A549 (cell line): ENCODE measurements around the gene D2HGDH. TPM values are rescaled to one million over a fixed set of nuclear protein-coding genes. Genes with fewer than 3 reads are reported as not detected.

Source experiments
- ATAC-seq, 2 experiments: fragments of 200-7000 bp in 1 of 2; fragments of >200 bp in 1 of 2; cut with Nextera tagmentation in 1 of 2; cut with Tn5 transposase in 1 of 2; 3 replicates each; pipeline versions ENCODE4 v1.8.0 to v1.9.1; 2018 to 2020; ENCODE audit warnings: mild to moderate bottlenecking in 1 of 2, moderate library complexity in 1 of 2
- CTCF ChIA-PET: fragments of 300-600 bp; sonication (Branson Sonifier 250); formaldehyde crosslinking; extraction: SDS; loops from one replicate; lab custom pipeline; 2021; ENCODE audit warnings: antibody characterized with exemption, inconsistent platforms; lab: Yijun Ruan, JAX
- POLR2A ChIA-PET: fragments of 350-600 bp; formaldehyde crosslinking; extraction: SDS; loops from one replicate; lab custom pipeline; 2021; ENCODE audit warnings: antibody characterized with exemption, inconsistent platforms; lab: Yijun Ruan, JAX
- DNase-seq, 2 experiments: peaks; one replicate each; pipeline versions ENCODE4 v3.0.0 to v3.0.0-alpha.2; 2011 to 2016; ENCODE audit warnings: low read depth in 1 of 2, low spot score in 1 of 2
- FAIRE-seq: peaks from 2 replicates; lab custom pipeline; 2011; peaks lifted over from hg19 to GRCh38; lab: Jason Lieb, UNC
- H3K27ac ChIP-seq, 2 experiments: fragments of >200 bp; sonication (Bioruptor Twin); formaldehyde crosslinking; 3 replicates each; pipeline ENCODE4 v1.5.1; 2016 to 2017
- H3K4me1 ChIP-seq: fragments of >200 bp; sonication (Bioruptor Twin); formaldehyde crosslinking; 3 replicates; pipeline ENCODE4 v1.6.1; 2016
- H3K4me2 ChIP-seq: fragments of >200 bp; sonication (Bioruptor Twin); formaldehyde crosslinking; 3 replicates; pipeline ENCODE4 v1.6.1; 2016
- H3K4me3 ChIP-seq: fragments of >200 bp; sonication (Bioruptor Twin); formaldehyde crosslinking; 3 replicates; pipeline ENCODE4 v1.5.1; 2016
- H3K9me3 ChIP-seq: fragments of >200 bp; sonication (Bioruptor Twin); formaldehyde crosslinking; 3 replicates; pipeline ENCODE4 v1.6.1; 2016
- BCL3 ChIP-seq: fragments of >200 bp; sonication (Bioruptor Twin); formaldehyde crosslinking; IDR thresholded peaks from 3 replicates; pipeline ENCODE4 v1.6.1; 2016
- BHLHE40 ChIP-seq: IDR thresholded peaks from 2 replicates; pipeline ENCODE4 v1.6.1; 2012; ENCODE audit warnings: low read depth, low read length, inconsistent platforms
- CEBPB ChIP-seq, 2 experiments: fragments of >200 bp in 1 of 2; sonication (Bioruptor Twin) in 1 of 2; formaldehyde crosslinking in 1 of 2; IDR thresholded peaks; 2 replicates each; pipeline ENCODE4 v1.6.1; 2012 to 2016
- CHD4 ChIP-seq: fragments of 200-600 bp; sonication (generic); IDR thresholded peaks from 2 replicates; pipeline ENCODE4 v1.6.1; 2016; ENCODE audit warnings: antibody characterized with exemption, mild to moderate bottlenecking, borderline replicate concordance
- CTCF ChIP-seq: fragments of >200 bp; sonication (Bioruptor Twin); formaldehyde crosslinking; IDR thresholded peaks from 3 replicates; pipeline ENCODE4 v1.5.1; 2016
- E2F6 ChIP-seq: IDR thresholded peaks from 2 replicates; pipeline ENCODE4 v1.6.1; 2012; ENCODE audit warnings: low read depth, borderline replicate concordance
- EHF ChIP-seq: fragments of 250-450 bp; sonication (Bioruptor Pico); IDR thresholded peaks from 2 replicates; pipeline ENCODE4 v1.5.0; 2020; ENCODE audit warnings: mild to moderate bottlenecking
- ESRRA ChIP-seq: fragments of 150-350 bp; IDR thresholded peaks from 2 replicates; pipeline ENCODE4 v1.6.1; 2014; ENCODE audit warnings: mild to moderate bottlenecking, low read length, borderline replicate concordance
- FOSB ChIP-seq: fragments of 250-450 bp; sonication (Bioruptor Pico); IDR thresholded peaks from 2 replicates; pipeline ENCODE4 v1.5.0; 2020; ENCODE audit warnings: mild to moderate bottlenecking, moderate library complexity
- FOXS1 ChIP-seq: fragments of 250-450 bp; sonication (Bioruptor Pico); IDR thresholded peaks from 2 replicates; pipeline ENCODE4 v1.5.0; 2020; ENCODE audit warnings: mild to moderate bottlenecking, moderate library complexity
- HOXB5 ChIP-seq: fragments of 250-450 bp; sonication (Bioruptor Pico); IDR thresholded peaks from 2 replicates; pipeline ENCODE4 v1.5.0; 2020; ENCODE audit warnings: mild to moderate bottlenecking, moderate library complexity
- JUNB ChIP-seq: fragments of >200 bp; sonication (Bioruptor Twin); formaldehyde crosslinking; IDR thresholded peaks from 2 replicates; pipeline ENCODE4 v1.6.1; 2016
- KDM1A ChIP-seq: fragments of 200-600 bp; sonication (generic); IDR thresholded peaks from 2 replicates; pipeline ENCODE4 v1.6.1; 2016; ENCODE audit warnings: low read depth, mild to moderate bottlenecking
- MAX ChIP-seq: IDR thresholded peaks from 2 replicates; pipeline ENCODE4 v1.6.1; 2012
- PHF8 ChIP-seq: fragments of 200-600 bp; sonication (generic); IDR thresholded peaks from 2 replicates; pipeline ENCODE4 v1.6.1; 2016; ENCODE audit warnings: low read depth, mild to moderate bottlenecking, antibody characterized with exemption, moderate library complexity, borderline replicate concordance
- POLR2A ChIP-seq: IDR thresholded peaks from 2 replicates; pipeline ENCODE4 v1.6.1; 2012; ENCODE audit warnings: mild to moderate bottlenecking, low read length
- RAD21 ChIP-seq, 2 experiments: fragments of >200 bp in 1 of 2; sonication (Bioruptor Twin) in 1 of 2; formaldehyde crosslinking in 1 of 2; IDR thresholded peaks in 1 of 2; conservative IDR thresholded peaks in 1 of 2; 2 replicates in 1 of 2; 3 replicates in 1 of 2; pipeline ENCODE4 v1.6.1; 2012 to 2018; ENCODE audit warnings: inconsistent platforms in 1 of 2
- RCOR1 ChIP-seq: fragments of 150-350 bp; IDR thresholded peaks from 2 replicates; pipeline ENCODE4 v1.6.1; 2014; ENCODE audit warnings: antibody characterized with exemption, low read length, low read depth
- RFX5 ChIP-seq: fragments of 450-650 bp; IDR thresholded peaks from 2 replicates; pipeline ENCODE4 v1.7.1; 2014; ENCODE audit warnings: antibody characterized with exemption, mild to moderate bottlenecking, moderate library complexity
- SMC3 ChIP-seq: fragments of >200 bp; sonication (Bioruptor Twin); formaldehyde crosslinking; IDR thresholded peaks from 3 replicates; pipeline ENCODE4 v1.6.1; 2018; ENCODE audit warnings: inconsistent platforms
- TFCP2L1 ChIP-seq: fragments of 250-450 bp; sonication (Bioruptor Pico); IDR thresholded peaks from 2 replicates; pipeline ENCODE4 v1.5.0; 2021; ENCODE audit warnings: mild to moderate bottlenecking
- WGBS: methylation state at CpG from one replicate; pipeline ENCODE4 v1.1.6; 2017; ENCODE audit errors: missing lambda C conversion rate; 5-methylcytosine and 5-hydroxymethylcytosine counted together
- polyA plus RNA-seq, 4 experiments: library from polyadenylated mRNA; depleted of rRNA in 3 of 4; stranded (reverse); fragments of >200 nt; fragmentation: RNase III in 1 of 4; extraction: RNeasy Plus Mini Kit Qiagen cat#74134 plus additional on column Dnase treatment in 1 of 4; gene quantifications; 2 replicates in 3 of 4; 3 replicates in 1 of 4; pipeline ENCODE4 v1.2.3, GENCODE V29; 2011 to 2017
- TF ChIP-seq, protein P1 (sequence below): fragments of 150-350 bp; IDR thresholded peaks from 2 replicates; pipeline ENCODE4 v1.6.1; 2014; ENCODE audit warnings: low read depth, mild to moderate bottlenecking, low read length
- TF ChIP-seq, protein P2 (sequence below): fragments of 450-650 bp; IDR thresholded peaks from 2 replicates; pipeline ENCODE4 v1.6.1; 2014; ENCODE audit warnings: antibody characterized with exemption
- TF ChIP-seq, protein P3 (sequence below): fragments of 250-450 bp; sonication (Bioruptor Pico); IDR thresholded peaks from 2 replicates; pipeline ENCODE4 v1.5.0; 2020; ENCODE audit warnings: low read depth, mild to moderate bottlenecking, moderate library complexity

Gene D2HGDH
- polyA plus RNA-seq, 2 of the 4 experiments (the other 2 are of a cell fraction) = 6.5 to 18.5 TPM

DNA sequence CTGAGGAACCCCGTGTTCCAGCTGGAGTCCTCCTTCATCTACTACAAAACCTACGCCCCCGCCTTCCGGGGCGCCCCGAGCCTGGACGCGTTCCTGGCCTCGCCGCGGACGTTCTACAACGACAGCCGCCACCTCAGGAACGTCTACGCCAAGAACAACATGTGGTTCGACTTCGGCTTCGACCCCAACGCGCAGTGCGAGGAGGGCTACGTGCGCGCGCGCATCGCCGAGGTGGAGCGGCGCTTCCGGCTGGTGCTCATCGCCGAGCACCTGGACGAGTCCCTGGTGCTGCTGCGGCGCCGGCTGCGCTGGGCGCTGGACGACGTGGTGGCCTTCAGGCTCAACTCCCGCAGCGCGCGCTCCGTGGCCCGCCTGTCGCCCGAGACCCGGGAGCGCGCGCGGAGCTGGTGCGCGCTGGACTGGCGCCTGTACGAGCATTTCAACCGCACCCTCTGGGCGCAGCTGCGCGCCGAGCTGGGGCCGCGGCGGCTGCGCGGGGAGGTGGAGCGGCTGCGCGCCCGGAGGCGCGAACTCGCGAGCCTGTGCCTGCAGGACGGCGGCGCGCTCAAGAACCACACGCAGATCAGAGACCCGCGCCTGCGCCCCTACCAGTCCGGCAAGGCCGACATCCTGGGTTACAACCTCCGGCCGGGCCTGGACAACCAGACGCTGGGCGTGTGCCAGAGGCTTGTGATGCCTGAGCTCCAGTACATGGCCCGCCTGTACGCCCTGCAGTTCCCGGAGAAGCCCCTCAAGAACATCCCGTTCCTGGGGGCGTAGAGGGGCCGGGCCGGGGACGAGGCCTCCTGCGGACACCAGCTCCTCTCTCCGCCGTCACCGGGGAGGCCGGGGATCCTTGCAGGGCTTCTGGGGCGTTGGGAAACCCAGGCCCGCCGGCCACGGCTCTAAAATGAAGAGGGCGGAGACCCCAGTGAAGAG, 69.2 kb downstream of the D2HGDH start:
- no peak for FAIRE-seq
- DNase-seq = peak in 1 of 2 experiments; percentile 44
- ATAC-seq = peak; percentile 26 to 74; a peak in 4 of 6 replicates
- CTCF ChIA-PET = no interaction called here
- H3K27ac ChIP-seq = peak overlapping the region; percentile 5 to 59; a peak in 2 of 6 replicates
- WGBS = 35% methylated on average over 38 of the region's 109 CpGs
- POLR2A ChIA-PET = no interaction called here
- TF ChIP-seq BHLHE40 = no peak
- TF ChIP-seq MAX = peak; percentile 84
- no peak for TF ChIP-seq FOXS1
- TF ChIP-seq KDM1A = no peak
- TF ChIP-seq FOSB (CRISPR knock-in tag) = no peak
- TF ChIP-seq EHF (CRISPR knock-in tag) = no peak
- no peak for TF ChIP-seq SMC3
- peak; percentile 82 for TF ChIP-seq E2F6
- TF ChIP-seq, protein P1, sequence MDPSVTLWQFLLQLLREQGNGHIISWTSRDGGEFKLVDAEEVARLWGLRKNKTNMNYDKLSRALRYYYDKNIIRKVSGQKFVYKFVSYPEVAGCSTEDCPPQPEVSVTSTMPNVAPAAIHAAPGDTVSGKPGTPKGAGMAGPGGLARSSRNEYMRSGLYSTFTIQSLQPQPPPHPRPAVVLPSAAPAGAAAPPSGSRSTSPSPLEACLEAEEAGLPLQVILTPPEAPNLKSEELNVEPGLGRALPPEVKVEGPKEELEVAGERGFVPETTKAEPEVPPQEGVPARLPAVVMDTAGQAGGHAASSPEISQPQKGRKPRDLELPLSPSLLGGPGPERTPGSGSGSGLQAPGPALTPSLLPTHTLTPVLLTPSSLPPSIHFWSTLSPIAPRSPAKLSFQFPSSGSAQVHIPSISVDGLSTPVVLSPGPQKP = no peak
- H3K9me3 ChIP-seq = no peaks in the 10 kb centered on the region
- H3K4me3 ChIP-seq = peak overlapping the region; percentile 38
- peaks cover 18% of the 10 kb centered on the region for H3K4me1 ChIP-seq
- peak overlapping the region; percentile 74 for H3K4me2 ChIP-seq

DNA sequence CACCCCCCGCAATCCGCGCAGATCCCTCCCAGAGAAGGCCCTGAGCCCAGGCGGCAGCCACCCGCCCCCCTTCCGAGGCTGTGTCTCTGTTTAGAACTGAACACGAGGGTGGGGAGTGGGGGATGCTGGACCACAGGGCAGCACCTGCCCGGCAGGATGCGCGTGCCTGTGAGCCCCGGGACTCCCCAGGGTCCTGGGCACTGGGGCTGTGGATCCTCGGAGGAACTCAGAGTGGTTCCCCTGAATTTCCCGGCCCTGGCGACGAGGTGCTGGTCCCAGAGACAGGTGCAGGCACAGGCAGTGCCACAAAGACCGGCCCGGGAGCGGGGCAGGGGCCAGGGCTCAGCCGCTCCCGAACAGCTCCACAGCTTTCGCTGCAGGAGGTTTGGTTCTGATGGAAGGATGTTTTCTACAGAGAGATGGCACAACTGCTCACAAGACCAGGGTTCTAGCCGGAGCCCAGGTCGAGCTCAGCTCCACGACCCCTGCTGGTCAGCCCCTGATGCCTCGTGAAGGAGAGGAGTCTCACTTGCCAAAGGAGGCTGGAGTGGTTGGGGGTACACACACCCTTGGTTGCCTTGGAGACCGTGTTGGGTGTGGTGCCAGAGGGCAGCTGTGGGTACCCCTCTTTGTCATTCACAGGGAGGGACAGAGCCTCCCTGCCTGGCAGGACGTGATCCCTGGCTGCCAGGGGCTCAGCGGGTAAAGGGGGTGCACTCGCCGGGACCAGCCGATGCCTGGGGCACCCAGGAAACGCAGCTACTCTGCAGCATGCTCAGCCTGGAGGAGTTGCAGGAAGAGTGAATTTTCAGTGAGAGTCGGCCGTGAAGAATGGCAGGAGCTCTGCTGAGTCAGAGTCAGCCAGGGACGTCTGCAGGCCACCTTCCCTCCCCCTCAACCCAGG, 70.1 kb downstream of the D2HGDH start:
- H3K27ac ChIP-seq = peak overlapping the region in 1 of 2 experiments; percentile 69; a peak in 3 of 6 replicates
- POLR2A ChIA-PET = interaction anchor here (0.7 kb wide), 1 partner anchor 127 kb away, joined by 4 read pairs; no protein-coding TSS in a partner anchor

More for the DNA sequence above, 70.1 kb downstream of the D2HGDH start:
- Histone ChIP-seq H3K4me3 (no peak overlapping the region), H3K4me1 (peaks cover 18% of the 10 kb centered on the region)
- FAIRE-seq = no peak
- TF ChIP-seq RAD21 (conservative IDR thresholded peaks at IDR 0.05 in 1 of 2, IDR thresholded peaks at IDR 0.05 in 1 of 2) = no peak
- TF ChIP-seq CEBPB (IDR thresholded peaks at IDR 0.05) = no peak
- TF ChIP-seq HOXB5 = no peak
- no peak for TF ChIP-seq EHF (CRISPR knock-in tag)
- TF ChIP-seq PHF8 = no peak
- no peak for TF ChIP-seq ESRRA
- no peak for TF ChIP-seq BCL3
- TF ChIP-seq CHD4 = no peak
- TF ChIP-seq POLR2A = no peak
- no peak for TF ChIP-seq FOSB (CRISPR knock-in tag)
- TF ChIP-seq, protein P2, sequence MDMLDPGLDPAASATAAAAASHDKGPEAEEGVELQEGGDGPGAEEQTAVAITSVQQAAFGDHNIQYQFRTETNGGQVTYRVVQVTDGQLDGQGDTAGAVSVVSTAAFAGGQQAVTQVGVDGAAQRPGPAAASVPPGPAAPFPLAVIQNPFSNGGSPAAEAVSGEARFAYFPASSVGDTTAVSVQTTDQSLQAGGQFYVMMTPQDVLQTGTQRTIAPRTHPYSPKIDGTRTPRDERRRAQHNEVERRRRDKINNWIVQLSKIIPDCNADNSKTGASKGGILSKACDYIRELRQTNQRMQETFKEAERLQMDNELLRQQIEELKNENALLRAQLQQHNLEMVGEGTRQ = no peak
- no peak for TF ChIP-seq JUNB
- TF ChIP-seq RCOR1 = no peak
- no peak for TF ChIP-seq SMC3
- TF ChIP-seq RFX5 = no peak
- TF ChIP-seq, protein P3, sequence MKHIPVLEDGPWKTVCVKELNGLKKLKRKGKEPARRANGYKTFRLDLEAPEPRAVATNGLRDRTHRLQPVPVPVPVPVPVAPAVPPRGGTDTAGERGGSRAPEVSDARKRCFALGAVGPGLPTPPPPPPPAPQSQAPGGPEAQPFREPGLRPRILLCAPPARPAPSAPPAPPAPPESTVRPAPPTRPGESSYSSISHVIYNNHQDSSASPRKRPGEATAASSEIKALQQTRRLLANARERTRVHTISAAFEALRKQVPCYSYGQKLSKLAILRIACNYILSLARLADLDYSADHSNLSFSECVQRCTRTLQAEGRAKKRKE (CRISPR knock-in tag) = no peak
- no peak for TF ChIP-seq CTCF
- no peak for TF ChIP-seq TFCP2L1 (CRISPR knock-in tag)
- TF ChIP-seq, all 56 proteins: peak for 0
- ATAC-seq (peak in 1 of 2 experiments; percentile 31; a peak in 3 of 6 replicates), DNase-seq (peak in 1 of 2 experiments; percentile 38)
- CTCF ChIA-PET = interaction anchor here (0.5 kb wide), 1 partner anchor 366 kb away, joined by 3 read pairs; no protein-coding TSS in a partner anchor
- 83% methylated on average over 17 of the region's 35 CpGs for WGBS
- H3K9me3 ChIP-seq = no peaks in the 10 kb centered on the region
- H3K4me2 ChIP-seq = peak overlapping the region; percentile 74
